ENCODE measurements around the gene NPIPA7.
"Not testable (repeated sequence)": the region's sequence is repeated elsewhere in the genome, so short reads cannot be mapped to it uniquely, and the experiment has no call there.

NPIPA7 gene

GRCh38 chr16:16420515-16420914 is 41.6 kb downstream of the NPIPA7 start:
- DNase-seq = not testable (repeated sequence)

- DNase-seq = not testable (repeated sequence)
Observed at GRCh38 chr16:16425146-16425545, 46.2 kb downstream of the NPIPA7 start.

DNA sequence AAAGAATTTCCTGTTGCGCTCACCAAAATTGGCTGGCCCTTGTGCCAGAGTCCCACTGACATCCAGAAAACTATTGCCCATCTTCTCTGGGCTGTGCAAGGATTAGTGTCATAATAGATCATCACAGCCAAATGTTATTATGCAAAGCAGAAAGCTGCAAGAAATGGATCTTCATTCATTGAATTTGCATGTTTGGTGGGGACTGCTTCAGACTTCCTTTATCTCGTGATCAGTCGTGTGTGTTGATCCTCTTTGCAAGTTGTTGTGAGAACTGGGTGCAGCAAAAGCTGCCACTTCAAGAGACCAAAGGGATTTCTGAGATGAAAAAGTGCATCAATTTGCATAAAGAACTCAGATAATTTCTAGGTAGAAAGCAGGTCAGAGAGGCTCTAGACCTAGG is 52.2 kb downstream of the NPIPA7 start:
- not testable (repeated sequence) for DNase-seq

DNA sequence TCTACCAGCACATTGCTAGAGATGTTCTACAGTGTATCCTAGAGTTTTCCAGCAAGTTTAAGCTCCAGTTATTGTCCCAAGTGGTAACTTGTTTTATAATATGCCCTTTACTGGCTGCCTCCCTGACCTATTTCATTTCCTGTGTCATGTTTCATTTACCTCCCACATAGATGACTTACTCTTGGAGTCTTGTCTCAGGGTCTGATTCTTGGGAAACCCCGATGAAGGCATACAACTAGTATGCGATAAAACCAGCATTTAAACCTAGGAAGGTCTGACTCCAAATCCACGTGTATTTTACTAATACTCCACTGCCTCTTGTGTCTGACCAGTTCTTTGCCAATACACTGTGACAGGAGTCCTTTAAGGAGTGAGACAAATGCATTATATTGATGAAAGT is 55.8 kb downstream of the NPIPA7 start:
- not testable (repeated sequence) for DNase-seq

DNA sequence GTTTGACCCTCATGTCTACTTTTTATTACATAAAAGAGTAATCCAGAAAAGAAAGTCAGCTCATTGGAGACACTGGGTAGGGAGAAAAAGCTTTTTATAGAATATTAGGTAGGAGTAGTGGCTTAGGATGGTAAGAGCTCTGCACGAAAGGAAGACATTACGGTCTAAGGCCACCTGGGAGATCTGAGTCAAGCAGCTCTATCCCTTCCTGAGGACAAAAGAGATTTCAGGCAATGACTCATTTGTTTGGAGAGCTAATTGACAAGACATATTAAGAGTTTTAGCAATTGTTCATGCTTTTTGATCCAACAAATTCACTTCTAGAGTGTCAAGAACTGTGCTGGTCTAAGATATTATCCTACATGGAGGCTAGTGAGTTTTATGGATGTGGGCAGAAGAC is 62.5 kb downstream of the NPIPA7 start:
- not testable (repeated sequence) for DNase-seq
